ENCODE results near the gene L3HYPDH.

Gene L3HYPDH

GRCh38 chr14:59481871-59482540 lies 2.2 kb downstream of the L3HYPDH start:
- no peak overlapping the region for H3K4me3 ChIP-seq (replicated peaks; ENCODE audit: insufficient read depth, low read length)
- DNase-seq (ENCODE audit: low read depth in 1 of 2, low spot score in 1 of 2), result no peak

GRCh38 chr14:59481407-59481806 lies 2.8 kb downstream of the L3HYPDH start:
- TF ChIP-seq GABPA (IDR thresholded peaks at IDR 0.05; ENCODE audit: low read depth), result no peak
- TF ChIP-seq POLR2AphosphoS5 (IDR thresholded peaks at IDR 0.05; ENCODE audit: low read depth), result no peak
- no peak for TF ChIP-seq REST (IDR thresholded peaks at IDR 0.05; ENCODE audit: insufficient replicate concordance, low read depth)
- no peak for TF ChIP-seq CTCF (IDR thresholded peaks at IDR 0.05; ENCODE audit: insufficient read depth, low read length)
- no peak for TF ChIP-seq SPI1 (IDR thresholded peaks at IDR 0.05; ENCODE audit: borderline replicate concordance, low read depth)
- Histone ChIP-seq H3K27ac (replicated peaks) (no peak overlapping the region), H3K4me3 (replicated peaks; ENCODE audit: insufficient read depth, low read length) (no peak overlapping the region), H3K27me3 (ENCODE audit: insufficient read depth, poor library complexity, severe bottlenecking) (no peaks in the 10 kb centered on the region)
- DNase-seq (ENCODE audit: low read depth in 1 of 2, low spot score in 1 of 2), result no peak

More at GRCh38 chr14:59481871-59482540, 2.2 kb downstream of the L3HYPDH start:
- TF ChIP-seq SPI1 (IDR thresholded peaks at IDR 0.05; ENCODE audit: borderline replicate concordance, low read depth) (no peak), POLR2AphosphoS5 (IDR thresholded peaks at IDR 0.05; ENCODE audit: low read depth) (no peak), GABPA (IDR thresholded peaks at IDR 0.05; ENCODE audit: low read depth) (no peak), CTCF (IDR thresholded peaks at IDR 0.05; ENCODE audit: insufficient read depth, low read length) (no peak), REST (IDR thresholded peaks at IDR 0.05; ENCODE audit: insufficient replicate concordance, low read depth) (no peak)
- Histone ChIP-seq H3K27me3 (ENCODE audit: insufficient read depth, poor library complexity, severe bottlenecking) (no peaks in the 10 kb centered on the region), H3K27ac (replicated peaks) (no peak overlapping the region)

GRCh38 chr14:59480166-59480565 lies 4.0 kb downstream of the L3HYPDH start:
- no peak for DNase-seq (ENCODE audit: low read depth in 1 of 2, low spot score in 1 of 2)
- no peak overlapping the region for H3K4me3 ChIP-seq (replicated peaks; ENCODE audit: insufficient read depth, low read length)
- H3K27ac ChIP-seq (replicated peaks), result no peak overlapping the region
- TF ChIP-seq REST (IDR thresholded peaks at IDR 0.05; ENCODE audit: insufficient replicate concordance, low read depth) (no peak), POLR2AphosphoS5 (IDR thresholded peaks at IDR 0.05; ENCODE audit: low read depth) (no peak), SPI1 (IDR thresholded peaks at IDR 0.05; ENCODE audit: borderline replicate concordance, low read depth) (no peak), CTCF (IDR thresholded peaks at IDR 0.05; ENCODE audit: insufficient read depth, low read length) (no peak), GABPA (IDR thresholded peaks at IDR 0.05; ENCODE audit: low read depth) (no peak)
- H3K27me3 ChIP-seq (ENCODE audit: insufficient read depth, poor library complexity, severe bottlenecking), result no peaks in the 10 kb centered on the region

All from HL-60 (cell line).